RWPE1 (cell line): ENCODE data around the gene MYO5B.

Experiments used
- CTCF ChIA-PET: fragments of 350-600 bp; sonication (Branson Sonifier 250); formaldehyde crosslinking; extraction: SDS; loops from one replicate; lab custom pipeline; 2021; lab: Yijun Ruan, JAX
- POLR2A ChIA-PET: fragments of 400-600 bp; formaldehyde crosslinking; extraction: SDS; loops from one replicate; lab custom pipeline; 2020; ENCODE audit warnings: antibody characterized with exemption; ENCODE audit not compliant: low non-redundant PET; lab: Yijun Ruan, JAX
- DNase-seq: peaks from one replicate; pipeline ENCODE4 v3.0.0; 2012; ENCODE audit warnings: low spot score
- H3K27ac ChIP-seq: fragments of 450-650 bp; 2 replicates; pipeline ENCODE4 v1.5.1; 2017
- TF ChIP-seq, protein P1 (sequence below): fragments of 450-650 bp; conservative IDR thresholded peaks from 2 replicates; pipeline ENCODE4 v1.5.1; 2017; ENCODE audit warnings: low read depth, mild to moderate bottlenecking

Gene MYO5B

GRCh38 chr18:50189160-50189559, 5.8 kb downstream of the MYO5B start:
- DNase-seq = no peak
- CTCF ChIA-PET = interaction anchor here (0.6 kb wide), 1 partner anchor 168 kb away, joined by 3 read pairs; no protein-coding TSS in a partner anchor
- H3K27ac ChIP-seq = no peak overlapping the region
- TF ChIP-seq, protein P1, sequence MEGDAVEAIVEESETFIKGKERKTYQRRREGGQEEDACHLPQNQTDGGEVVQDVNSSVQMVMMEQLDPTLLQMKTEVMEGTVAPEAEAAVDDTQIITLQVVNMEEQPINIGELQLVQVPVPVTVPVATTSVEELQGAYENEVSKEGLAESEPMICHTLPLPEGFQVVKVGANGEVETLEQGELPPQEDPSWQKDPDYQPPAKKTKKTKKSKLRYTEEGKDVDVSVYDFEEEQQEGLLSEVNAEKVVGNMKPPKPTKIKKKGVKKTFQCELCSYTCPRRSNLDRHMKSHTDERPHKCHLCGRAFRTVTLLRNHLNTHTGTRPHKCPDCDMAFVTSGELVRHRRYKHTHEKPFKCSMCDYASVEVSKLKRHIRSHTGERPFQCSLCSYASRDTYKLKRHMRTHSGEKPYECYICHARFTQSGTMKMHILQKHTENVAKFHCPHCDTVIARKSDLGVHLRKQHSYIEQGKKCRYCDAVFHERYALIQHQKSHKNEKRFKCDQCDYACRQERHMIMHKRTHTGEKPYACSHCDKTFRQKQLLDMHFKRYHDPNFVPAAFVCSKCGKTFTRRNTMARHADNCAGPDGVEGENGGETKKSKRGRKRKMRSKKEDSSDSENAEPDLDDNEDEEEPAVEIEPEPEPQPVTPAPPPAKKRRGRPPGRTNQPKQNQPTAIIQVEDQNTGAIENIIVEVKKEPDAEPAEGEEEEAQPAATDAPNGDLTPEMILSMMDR = no peak
- POLR2A ChIA-PET = no interaction called here

- CTCF ChIA-PET = no interaction called here
These were observed 6.3 kb downstream of the MYO5B start for GRCh38 chr18:50188652-50189051.

GRCh38 chr18:50187659-50188058, 7.3 kb downstream of the MYO5B start:
- TF ChIP-seq, protein P1 = no peak
- CTCF ChIA-PET = no interaction called here
- POLR2A ChIA-PET = no interaction called here
- DNase-seq = no peak
- H3K27ac ChIP-seq = no peak overlapping the region

More at GRCh38 chr18:50188652-50189051, 6.3 kb downstream of the MYO5B start:
- POLR2A ChIA-PET = no interaction called here
- DNase-seq = no peak
- no peak overlapping the region for H3K27ac ChIP-seq
- TF ChIP-seq, protein P1 = no peak

GRCh38 chr18:50186385-50186784, 8.6 kb downstream of the MYO5B start:
- ChIA-PET POLR2A (no interaction called here), CTCF (no interaction called here)
- DNase-seq = no peak
- TF ChIP-seq, protein P1 = no peak
- no peak overlapping the region for H3K27ac ChIP-seq

- peak; percentile 46 for DNase-seq
- TF ChIP-seq, protein P1 = no peak
- H3K27ac ChIP-seq = no peak overlapping the region
- CTCF ChIA-PET = no interaction called here
- POLR2A ChIA-PET = no interaction called here
These were observed 11.4 kb downstream of the MYO5B start for GRCh38 chr18:50183556-50183955.

DNA sequence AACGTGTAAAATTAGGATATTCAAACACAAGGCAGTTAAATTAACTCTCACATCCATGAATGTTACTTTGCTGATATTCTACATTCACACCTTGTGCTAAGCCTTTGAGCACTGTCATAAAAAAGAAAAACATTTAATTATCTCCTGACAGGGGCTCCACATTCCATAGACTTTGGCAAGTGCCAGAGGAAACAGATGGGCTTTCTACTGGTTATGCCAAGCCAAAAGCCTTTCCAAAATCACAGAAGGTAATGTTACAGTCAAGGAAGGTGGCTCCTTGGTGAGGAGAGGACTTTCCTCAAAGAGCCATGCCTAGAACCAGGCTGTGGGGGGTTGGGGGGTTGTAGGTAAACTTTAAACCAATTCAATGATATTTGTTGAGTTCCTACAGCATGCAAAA, 12.4 kb downstream of the MYO5B start:
- POLR2A ChIA-PET = no interaction called here
- H3K27ac ChIP-seq = no peak overlapping the region
- no peak for DNase-seq
- TF ChIP-seq, protein P1 = no peak
- CTCF ChIA-PET = no interaction called here
